Activated CD4-positive, alpha-beta memory T cell treated with anti-CD3 and anti-CD28 coated beads for 36 hours (primary cell): ENCODE results near the gene RFTN1. TPM values are rescaled to one million over a fixed set of nuclear protein-coding genes. Genes with fewer than 3 reads are reported as not detected.

Source experiments
- CTCF ChIA-PET: fragments of 350-600 bp; sonication (Branson Sonifier 250); formaldehyde crosslinking; loops from one replicate; lab custom pipeline; 2021; ENCODE audit warnings: antibody characterized with exemption, inconsistent platforms; lab: Charles Lee
- POLR2A ChIA-PET: fragments of 350-600 bp; sonication (Branson Sonifier 250); formaldehyde crosslinking; loops from one replicate; lab custom pipeline; 2021; ENCODE audit warnings: antibody characterized with exemption; lab: Charles Lee
- DNase-seq: peaks from one replicate; pipeline ENCODE4 v3.0.0-alpha.2; 2020
- H3K27ac Mint-ChIP-seq: one replicate; pipeline ENCODE4 v1.8.0; 2021; ENCODE audit warnings: mixed read lengths
- H3K27me3 Mint-ChIP-seq: one replicate; pipeline ENCODE4 v1.8.0; 2021; ENCODE audit warnings: mixed read lengths
- H3K36me3 Mint-ChIP-seq: one replicate; pipeline ENCODE4 v1.8.0; 2021; ENCODE audit warnings: mixed read lengths
- H3K4me1 Mint-ChIP-seq: one replicate; pipeline ENCODE4 v1.8.0; 2021; ENCODE audit warnings: low read depth, mixed read lengths
- H3K4me3 Mint-ChIP-seq: one replicate; pipeline ENCODE4 v1.8.0; 2021; ENCODE audit warnings: mild to moderate bottlenecking, mixed read lengths
- H3K9me3 Mint-ChIP-seq: one replicate; pipeline ENCODE4 v1.8.0; 2021; ENCODE audit warnings: mixed read lengths
- intact Hi-C: fragments of 100-400 bp; cut with micrococcal nuclease; formaldehyde crosslinking; loops from one replicate; pipeline ENCODE4 v1.15.1; 2023
- total RNA-seq, 2 experiments: library from RNA; stranded (reverse); gene quantifications; one replicate each; pipeline ENCODE4 v1.2.3, GENCODE V29; 2021

The RFTN1 gene
- total RNA-seq, 2 experiments from 2014 or later, result 104 to 106 TPM

GRCh38 chr3:16290007-16290826, 223.3 kb downstream of the RFTN1 start:
- Mint-ChIP-seq H3K27me3 (no peaks in the 10 kb centered on the region), H3K4me1 (peaks cover 89% of the 10 kb centered on the region), H3K9me3 (peaks cover 13% of the 10 kb centered on the region), H3K4me3 (peak overlapping the region; percentile 45), H3K27ac (peak overlapping the region; percentile 85), H3K36me3 (peaks cover 24% of the 10 kb centered on the region)
- peak; percentile 70 for DNase-seq
- intact Hi-C loops, result loop anchor here (1.0 to 5.0 kb wide), 6 partner anchors 29 to 597 kb away; no protein-coding TSS in a partner anchor
- ChIA-PET POLR2A (interaction anchor here (1.0 to 1.8 kb wide), 9 partner anchors 9 to 221 kb away, joined by 4 to 13 read pairs (median 4); partner anchors contain the start of genes DPH3 and OXNAD1), CTCF (interaction anchor here (0.6 to 9.8 kb wide), 30 partner anchors 9 to 1207 kb away, joined by 3 to 228 read pairs (median 4); partner anchors contain the start of genes DPH3, OXNAD1 and RFTN1)

GRCh38 chr3:16289144-16289889, 224.2 kb downstream of the RFTN1 start:
- H3K27ac Mint-ChIP-seq, result peak overlapping the region; percentile 85
- ChIA-PET POLR2A (interaction anchor here (1.1 to 1.4 kb wide), 6 partner anchors 11 to 223 kb away, joined by 3 to 7 read pairs (median 3); partner anchors contain the start of genes DPH3 and OXNAD1), CTCF (interaction anchor here (0.9 to 9.8 kb wide), 14 partner anchors 12 to 307 kb away, joined by 3 to 228 read pairs (median 12); partner anchors contain the start of genes DPH3, OXNAD1 and RFTN1)

GRCh38 chr3:16288664-16289063, 224.8 kb downstream of the RFTN1 start:
- peaks cover 87% of the 10 kb centered on the region for H3K4me1 Mint-ChIP-seq
- H3K9me3 Mint-ChIP-seq, result peaks cover 10% of the 10 kb centered on the region
- intact Hi-C loops, result loop anchor here (5.0 to 10.0 kb wide), 3 partner anchors 174 to 946 kb away; no protein-coding TSS in a partner anchor
- H3K27me3 Mint-ChIP-seq, result no peaks in the 10 kb centered on the region
- ChIA-PET POLR2A (interaction anchor here (1.1 to 1.4 kb wide), 6 partner anchors 12 to 223 kb away, joined by 3 to 7 read pairs (median 3); partner anchors contain the start of genes DPH3 and OXNAD1), CTCF (interaction anchor here (1.0 to 9.8 kb wide), 11 partner anchors 12 to 308 kb away, joined by 3 to 228 read pairs (median 6); partner anchors contain the start of genes DPH3, OXNAD1 and RFTN1)
- peak overlapping the region; percentile 70 for H3K4me3 Mint-ChIP-seq
- H3K36me3 Mint-ChIP-seq, result peaks cover 17% of the 10 kb centered on the region
- H3K27ac Mint-ChIP-seq, result peak overlapping the region; percentile 85
- DNase-seq, result no peak

More at GRCh38 chr3:16289144-16289889, 224.2 kb downstream of the RFTN1 start:
- peaks cover 21% of the 10 kb centered on the region for H3K36me3 Mint-ChIP-seq
- intact Hi-C loops, result loop anchor here (5.0 to 10.0 kb wide), 3 partner anchors 173 to 945 kb away; no protein-coding TSS in a partner anchor
- peaks cover 13% of the 10 kb centered on the region for H3K9me3 Mint-ChIP-seq
- peaks cover 92% of the 10 kb centered on the region for H3K4me1 Mint-ChIP-seq
- no peak for DNase-seq
- peak overlapping the region; percentile 70 for H3K4me3 Mint-ChIP-seq
- H3K27me3 Mint-ChIP-seq, result no peaks in the 10 kb centered on the region

- H3K27me3 Mint-ChIP-seq, result no peaks in the 10 kb centered on the region
- H3K9me3 Mint-ChIP-seq, result no peaks in the 10 kb centered on the region
- peaks cover 81% of the 10 kb centered on the region for H3K4me1 Mint-ChIP-seq
- DNase-seq, result no peak
- POLR2A ChIA-PET, result interaction anchor here (0.9 to 1.8 kb wide), 6 partner anchors 16 to 263 kb away, joined by 3 to 15 read pairs (median 4); partner anchors contain the start of genes DPH3 and OXNAD1
- H3K27ac Mint-ChIP-seq, result peak overlapping the region; percentile 85
- intact Hi-C loops, result loop anchor here (1.0 to 10.0 kb wide), 6 partner anchors 22 to 948 kb away; partner anchors contain the start of gene OXNAD1
- H3K36me3 Mint-ChIP-seq, result peaks cover 18% of the 10 kb centered on the region
- CTCF ChIA-PET, result interaction anchor here (0.7 to 3.4 kb wide), 11 partner anchors 8 to 265 kb away, joined by 3 to 28 read pairs (median 5); partner anchors contain the start of genes DPH3 and OXNAD1
- peak overlapping the region; percentile 70 for H3K4me3 Mint-ChIP-seq
Observed at GRCh38 chr3:16286751-16287543, 226.6 kb downstream of the RFTN1 start.

- CTCF ChIA-PET, result interaction anchor here (1.2 to 3.4 kb wide), 10 partner anchors 9 to 265 kb away, joined by 3 to 28 read pairs (median 5); partner anchors contain the start of genes DPH3 and OXNAD1
- intact Hi-C loops, result loop anchor here (1.0 to 10.0 kb wide), 6 partner anchors 21 to 949 kb away; partner anchors contain the start of gene OXNAD1
- H3K36me3 Mint-ChIP-seq, result peaks cover 20% of the 10 kb centered on the region
Observed at GRCh38 chr3:16286161-16286560, 227.3 kb downstream of the RFTN1 start.

GRCh38 chr3:16284633-16285032, 228.9 kb downstream of the RFTN1 start:
- H3K9me3 Mint-ChIP-seq, result no peaks in the 10 kb centered on the region
- CTCF ChIA-PET, result interaction anchor here (3.4 kb wide), 1 partner anchor 35 kb away, joined by 28 read pairs; no protein-coding TSS in a partner anchor
- no peaks in the 10 kb centered on the region for H3K27me3 Mint-ChIP-seq
- H3K4me3 Mint-ChIP-seq, result no peak overlapping the region
- intact Hi-C loops, result loop anchor here (5.0 to 10.0 kb wide), 3 partner anchors 178 to 950 kb away; no protein-coding TSS in a partner anchor
- peaks cover 20% of the 10 kb centered on the region for H3K36me3 Mint-ChIP-seq
- DNase-seq, result no peak
- H3K27ac Mint-ChIP-seq, result peak overlapping the region; percentile 85
- POLR2A ChIA-PET, result no interaction called here
- peaks cover 59% of the 10 kb centered on the region for H3K4me1 Mint-ChIP-seq

More at GRCh38 chr3:16286161-16286560, 227.3 kb downstream of the RFTN1 start:
- POLR2A ChIA-PET, result interaction anchor here (0.9 to 1.8 kb wide), 7 partner anchors 16 to 264 kb away, joined by 3 to 15 read pairs (median 3); partner anchors contain the start of genes DPH3 and OXNAD1
- peak overlapping the region; percentile 70 for H3K4me3 Mint-ChIP-seq
- no peaks in the 10 kb centered on the region for H3K27me3 Mint-ChIP-seq
- H3K27ac Mint-ChIP-seq, result peak overlapping the region; percentile 85
- peaks cover 74% of the 10 kb centered on the region for H3K4me1 Mint-ChIP-seq
- peak; percentile 81 for DNase-seq
- no peaks in the 10 kb centered on the region for H3K9me3 Mint-ChIP-seq

GRCh38 chr3:16280671-16281070, 232.8 kb downstream of the RFTN1 start:
- H3K27me3 Mint-ChIP-seq, result no peaks in the 10 kb centered on the region
- peaks cover 21% of the 10 kb centered on the region for H3K4me1 Mint-ChIP-seq
- intact Hi-C loops, result loop anchor here (10.0 kb wide), 1 partner anchor 954 kb away; no protein-coding TSS in a partner anchor
- H3K27ac Mint-ChIP-seq, result no peak overlapping the region
- POLR2A ChIA-PET, result no interaction called here
- CTCF ChIA-PET, result interaction anchor here (1.8 to 2.4 kb wide), 2 partner anchors 10 to 12 kb away, joined by 6 to 9 read pairs; no protein-coding TSS in a partner anchor
- no peaks in the 10 kb centered on the region for H3K9me3 Mint-ChIP-seq
- peaks cover 19% of the 10 kb centered on the region for H3K36me3 Mint-ChIP-seq
- no peak for DNase-seq
- no peak overlapping the region for H3K4me3 Mint-ChIP-seq

- H3K27ac Mint-ChIP-seq, result no peak overlapping the region
- POLR2A ChIA-PET, result interaction anchor here (1.5 kb wide), 1 partner anchor 14 kb away, joined by 3 read pairs; the partner anchor contains the start of gene OXNAD1
- peaks cover 23% of the 10 kb centered on the region for H3K36me3 Mint-ChIP-seq
- intact Hi-C loops, result no loop called here
- H3K27me3 Mint-ChIP-seq, result no peaks in the 10 kb centered on the region
- CTCF ChIA-PET, result no interaction called here
- DNase-seq, result no peak
- no peak overlapping the region for H3K4me3 Mint-ChIP-seq
- peaks cover 7% of the 10 kb centered on the region for H3K4me1 Mint-ChIP-seq
- H3K9me3 Mint-ChIP-seq, result no peaks in the 10 kb centered on the region
Observed at GRCh38 chr3:16279010-16279801, 234.3 kb downstream of the RFTN1 start.

GRCh38 chr3:16277471-16277870, 236.0 kb downstream of the RFTN1 start:
- CTCF ChIA-PET, result no interaction called here
- no peak for DNase-seq
- H3K4me1 Mint-ChIP-seq, result peaks cover 2% of the 10 kb centered on the region
- H3K36me3 Mint-ChIP-seq, result peaks cover 19% of the 10 kb centered on the region
- H3K9me3 Mint-ChIP-seq, result no peaks in the 10 kb centered on the region
- H3K4me3 Mint-ChIP-seq, result no peak overlapping the region
- POLR2A ChIA-PET, result no interaction called here
- no peak overlapping the region for H3K27ac Mint-ChIP-seq
- H3K27me3 Mint-ChIP-seq, result no peaks in the 10 kb centered on the region
- intact Hi-C loops, result no loop called here

- Mint-ChIP-seq H3K9me3 (no peaks in the 10 kb centered on the region), H3K27me3 (no peaks in the 10 kb centered on the region), H3K4me1 (peaks cover 1% of the 10 kb centered on the region), H3K27ac (no peak overlapping the region), H3K4me3 (no peak overlapping the region), H3K36me3 (peaks cover 33% of the 10 kb centered on the region)
- intact Hi-C loops, result no loop called here
- no peak for DNase-seq
- ChIA-PET CTCF (no interaction called here), POLR2A (no interaction called here)
Observed at GRCh38 chr3:16273867-16274266, 239.6 kb downstream of the RFTN1 start.
